GM10248 (cell line): Measurements from ENCODE around the gene GLI2.

Source experiments
- CTCF ChIA-PET: fragments of 300-600 bp; sonication (Branson Sonifier 250); formaldehyde crosslinking; extraction: SDS; loops from one replicate; lab custom pipeline; 2021; ENCODE audit warnings: antibody characterized with exemption; lab: Yijun Ruan, JAX
- POLR2A ChIA-PET: fragments of 350-650 bp; sonication (Branson Sonifier 250); formaldehyde crosslinking; extraction: SDS; loops from one replicate; lab custom pipeline; 2020; ENCODE audit warnings: antibody characterized with exemption; lab: Yijun Ruan, JAX
- DNase-seq: peaks from one replicate; pipeline ENCODE4 v3.0.0; 2012; ENCODE audit errors: extremely low spot score
- TF ChIP-seq, protein P1 (sequence below): IDR thresholded peaks from 2 replicates; pipeline ENCODE4 v1.5.1; 2012; ENCODE audit warnings: mild to moderate bottlenecking, low read depth; ENCODE audit errors: extremely low read depth, missing control alignments, control extremely low read depth

Gene GLI2

GRCh38 chr2:120707816-120708215, 27.9 kb upstream of the GLI2 start:
- no peak for DNase-seq
- TF ChIP-seq, protein P1, sequence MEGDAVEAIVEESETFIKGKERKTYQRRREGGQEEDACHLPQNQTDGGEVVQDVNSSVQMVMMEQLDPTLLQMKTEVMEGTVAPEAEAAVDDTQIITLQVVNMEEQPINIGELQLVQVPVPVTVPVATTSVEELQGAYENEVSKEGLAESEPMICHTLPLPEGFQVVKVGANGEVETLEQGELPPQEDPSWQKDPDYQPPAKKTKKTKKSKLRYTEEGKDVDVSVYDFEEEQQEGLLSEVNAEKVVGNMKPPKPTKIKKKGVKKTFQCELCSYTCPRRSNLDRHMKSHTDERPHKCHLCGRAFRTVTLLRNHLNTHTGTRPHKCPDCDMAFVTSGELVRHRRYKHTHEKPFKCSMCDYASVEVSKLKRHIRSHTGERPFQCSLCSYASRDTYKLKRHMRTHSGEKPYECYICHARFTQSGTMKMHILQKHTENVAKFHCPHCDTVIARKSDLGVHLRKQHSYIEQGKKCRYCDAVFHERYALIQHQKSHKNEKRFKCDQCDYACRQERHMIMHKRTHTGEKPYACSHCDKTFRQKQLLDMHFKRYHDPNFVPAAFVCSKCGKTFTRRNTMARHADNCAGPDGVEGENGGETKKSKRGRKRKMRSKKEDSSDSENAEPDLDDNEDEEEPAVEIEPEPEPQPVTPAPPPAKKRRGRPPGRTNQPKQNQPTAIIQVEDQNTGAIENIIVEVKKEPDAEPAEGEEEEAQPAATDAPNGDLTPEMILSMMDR, result no peak
- POLR2A ChIA-PET, result no interaction called here
- CTCF ChIA-PET, result interaction anchor here (0.8 kb wide), 1 partner anchor 12 kb away, joined by 4 read pairs; no protein-coding TSS in a partner anchor

DNA sequence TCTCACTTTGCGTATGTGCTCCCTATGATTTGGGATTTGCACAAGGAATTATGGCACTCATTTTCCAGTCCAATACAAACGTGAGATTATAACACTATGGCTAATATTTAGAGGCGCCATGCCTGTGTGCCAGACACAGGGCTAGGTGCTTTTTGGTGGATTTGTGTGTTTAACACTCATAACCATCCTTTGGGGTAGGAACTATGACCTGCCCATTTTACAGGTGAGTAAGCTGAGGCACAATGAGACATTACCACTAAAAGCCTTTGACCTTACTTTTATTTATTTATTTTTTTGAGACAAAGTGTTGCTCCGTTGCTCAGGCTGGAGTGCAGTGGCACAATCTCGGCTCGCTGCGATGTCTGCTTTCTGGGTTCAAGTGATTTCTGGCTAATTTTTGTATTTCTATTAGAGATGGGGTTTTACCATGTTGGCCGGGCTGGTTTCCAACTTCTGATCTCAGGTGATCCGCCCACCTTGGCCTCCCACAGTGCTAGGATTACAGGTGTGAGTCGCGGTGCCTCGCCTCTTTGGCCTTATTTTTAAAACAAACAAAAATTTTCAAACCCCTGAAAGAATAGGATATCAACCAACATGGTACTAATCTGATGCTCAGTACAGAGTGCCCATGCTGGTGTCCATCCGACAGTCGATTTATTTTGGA, 26.6 kb upstream of the GLI2 start:
- ChIA-PET CTCF (no interaction called here), POLR2A (no interaction called here)
- TF ChIP-seq, protein P1, result no peak
- DNase-seq, result no peak

- CTCF ChIA-PET, result no interaction called here
- POLR2A ChIA-PET, result no interaction called here
- TF ChIP-seq, protein P1, result no peak
- no peak for DNase-seq
Measured at GRCh38 chr2:120709608-120710041, 26.0 kb upstream of the GLI2 start.

DNA sequence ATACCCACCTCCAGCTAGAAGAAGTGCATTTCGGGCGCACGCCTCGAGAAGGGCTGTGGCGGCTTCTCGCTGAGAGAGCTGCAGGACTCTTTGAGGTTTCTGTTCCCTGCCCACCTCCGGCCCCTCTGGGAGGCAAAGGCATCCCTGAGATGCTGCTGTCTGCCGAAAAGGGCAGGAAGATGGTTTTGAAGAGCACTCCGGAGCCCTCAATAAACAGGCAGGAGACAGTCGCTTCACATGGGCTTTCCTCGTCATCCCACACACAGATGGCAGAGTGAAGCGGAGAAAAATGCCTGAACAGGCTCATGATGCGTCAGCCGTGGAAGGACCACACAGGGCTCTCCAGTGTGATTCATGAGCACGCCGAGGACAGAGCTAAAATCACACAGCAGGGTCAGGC, 25.4 kb upstream of the GLI2 start:
- ChIA-PET CTCF (no interaction called here), POLR2A (no interaction called here)
- TF ChIP-seq, protein P1, result no peak

DNA sequence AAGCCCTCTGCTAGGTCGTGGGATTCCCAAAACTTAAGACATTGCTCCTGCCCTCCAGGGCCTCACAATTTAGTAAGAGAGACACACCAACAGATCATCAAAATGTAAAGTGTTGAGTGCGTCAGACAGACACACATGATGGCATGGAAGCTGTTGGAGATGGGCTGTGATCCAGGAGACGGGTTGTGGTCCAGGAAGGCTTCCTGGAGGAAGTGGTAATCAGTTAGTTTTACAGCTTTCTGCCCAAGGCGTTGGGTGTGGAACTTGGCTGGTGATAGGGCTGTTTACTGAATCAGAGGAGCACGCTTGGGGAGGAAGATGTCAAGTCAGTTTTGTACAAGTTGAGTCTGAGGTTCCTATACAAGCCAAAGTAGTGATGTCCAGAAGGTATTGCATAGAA, 24.0 kb upstream of the GLI2 start:
- no peak for DNase-seq
- CTCF ChIA-PET, result interaction anchor here (1.2 to 1.6 kb wide), 2 partner anchors 25 to 31 kb away, joined by 3 read pairs; no protein-coding TSS in a partner anchor
- TF ChIP-seq, protein P1, result no peak
- POLR2A ChIA-PET, result no interaction called here

More for the DNA sequence above, 25.4 kb upstream of the GLI2 start:
- DNase-seq, result no peak

DNA sequence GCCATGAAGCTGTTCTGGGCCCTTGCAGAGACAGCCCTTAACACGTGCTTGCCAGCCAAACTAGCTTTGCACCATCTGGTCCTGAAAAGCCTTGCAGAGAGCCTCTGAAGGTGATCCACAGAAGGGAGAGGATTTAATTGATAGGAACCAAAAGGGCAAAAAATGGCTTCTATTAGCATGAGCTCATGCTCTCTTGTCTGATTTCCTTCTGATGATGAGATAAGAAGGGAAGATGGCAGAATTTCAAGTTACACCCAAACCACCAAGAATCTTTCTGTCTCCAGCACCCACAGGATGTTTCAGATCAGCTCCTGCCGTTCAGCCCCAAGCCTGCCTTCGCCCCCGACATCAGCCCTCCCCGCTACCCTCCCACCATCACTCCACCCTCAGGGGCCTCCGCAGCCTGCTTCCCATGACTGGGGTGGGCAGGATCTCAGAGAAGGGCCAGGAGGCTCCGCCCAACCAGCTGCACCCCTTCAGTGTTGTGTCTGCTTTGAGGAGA, 23.4 kb upstream of the GLI2 start:
- POLR2A ChIA-PET, result no interaction called here
- TF ChIP-seq, protein P1, result no peak
- CTCF ChIA-PET, result interaction anchor here (1.6 kb wide), 1 partner anchor 32 kb away, joined by 3 read pairs; no protein-coding TSS in a partner anchor
- DNase-seq, result no peak
